ENCODE data around the gene PRICKLE1. TPM values are rescaled to one million over a fixed set of nuclear protein-coding genes. Genes with fewer than 3 reads are reported as not detected.

The PRICKLE1 gene
- total and polyA plus RNA-seq, 2 of the 4 experiments (the other 2 are of a cell fraction): 21.3 to 21.7 TPM

DNA sequence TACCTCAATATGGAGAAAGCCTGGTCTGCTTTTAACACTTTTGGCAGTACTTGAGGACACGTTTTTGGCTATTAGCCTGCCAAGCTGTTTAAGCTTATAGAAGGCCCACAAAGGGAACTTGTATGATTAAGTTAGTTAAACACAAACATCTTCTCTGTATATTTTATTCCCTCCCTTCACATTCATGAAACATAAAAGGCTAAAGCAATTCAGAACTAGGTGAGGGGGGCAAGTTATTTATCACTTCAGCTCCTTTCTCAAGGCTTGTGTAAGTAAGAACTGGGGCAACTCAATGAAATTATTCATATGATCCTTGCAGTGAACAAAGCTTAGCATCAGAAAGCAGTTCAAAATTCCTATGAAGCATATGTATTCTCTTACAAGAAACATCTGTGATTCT lies 7.5 kb downstream of the PRICKLE1 start:
- Histone ChIP-seq H4K8ac (ENCODE audit: low read depth in 2 of 2, low read length in 2 of 2) (no peak overlapping the region), H3K4me3 (ENCODE audit: insufficient read depth, low read depth, low read length) (no peak overlapping the region), H2AK9ac (replicated peaks; ENCODE audit: low read depth, low read length, poor library complexity) (no peak overlapping the region), H3K4me2 (ENCODE audit: low read depth, low read length) (no peak overlapping the region), H4K5ac (ENCODE audit: low read depth, low read length) (no peak overlapping the region), H3K18ac (ENCODE audit: low read depth, low read length) (no peak overlapping the region), H3K79me1 (ENCODE audit: low read depth in 1 of 2, low read length in 2 of 2) (peaks cover 15 to 16% of the 10 kb centered on the region in 2 experiments; a peak in 3 of 4 replicates), H2BK15ac (ENCODE audit: low read depth, low read length) (no peak overlapping the region), H3K27ac (ENCODE audit: insufficient read depth, low read length) (no peak overlapping the region), H4K20me1 (ENCODE audit: insufficient read depth, low read length) (no peaks in the 10 kb centered on the region), H2BK120ac (ENCODE audit: low read depth, low read length) (no peak overlapping the region), H3K56ac (ENCODE audit: extremely low read depth, insufficient read depth, low read length) (no peak overlapping the region), H3K4me1 (ENCODE audit: control insufficient read depth, insufficient read depth, low read length) (peaks cover 16% of the 10 kb centered on the region), H3K9me3 (ENCODE audit: control insufficient read depth, insufficient read depth, low read length) (no peaks in the 10 kb centered on the region), H2AK5ac (ENCODE audit: low read depth, low read length) (no peak overlapping the region), H3K9ac (ENCODE audit: low read depth, low read length) (no peak overlapping the region), H4K91ac (ENCODE audit: insufficient read depth, low read depth, low read length) (no peak overlapping the region), H3K36me3 (ENCODE audit: control insufficient read depth, insufficient read depth, low read length) (no peaks in the 10 kb centered on the region), H3K14ac (replicated peaks; ENCODE audit: low read depth, low read length) (no peak overlapping the region), H3K27me3 (ENCODE audit: control insufficient read depth, insufficient read depth, low read length) (no peaks in the 10 kb centered on the region), H3K4ac (ENCODE audit: low read depth, low read length) (no peak overlapping the region), H3K23ac (ENCODE audit: low read depth, low read length) (no peak overlapping the region), H2BK5ac (ENCODE audit: low read depth, low read length, poor library complexity, severe bottlenecking) (no peak overlapping the region), H3K9me1 (ENCODE audit: insufficient read depth, low read length) (no peaks in the 10 kb centered on the region), H2BK20ac (ENCODE audit: low read depth, low read length) (no peak overlapping the region), H2AFZ (replicated peaks; ENCODE audit: low read length, poor library complexity) (no peak overlapping the region)
- POLR2A ChIA-PET (ENCODE audit: unreplicated experiment): no interaction called here
- ATAC-seq (ENCODE audit: low read depth) (peak; percentile 43), DNase-seq (peak; percentile 40)
- TF ChIP-seq RCOR1 (IDR thresholded peaks at IDR 0.05; ENCODE audit: insufficient replicate concordance, low read length) (no peak), POLR2A (IDR thresholded peaks at IDR 0.05; ENCODE audit: low read depth, low read length) (no peak), CHD1 (IDR thresholded peaks at IDR 0.05; ENCODE audit: low read depth, low read length) (no peak), SMC3 (IDR thresholded peaks at IDR 0.05; ENCODE audit: low read depth, low read length) (no peak), NFE2L2 (IDR thresholded peaks at IDR 0.05; ENCODE audit: low read depth, low read length) (no peak), FOS (IDR thresholded peaks at IDR 0.05; ENCODE audit: low read depth, low read length) (no peak), MAZ (IDR thresholded peaks at IDR 0.05; ENCODE audit: borderline replicate concordance, low read depth, low read length) (no peak), RFX5 (IDR thresholded peaks at IDR 0.05; ENCODE audit: low read depth, low read length) (no peak), CEBPB (IDR thresholded peaks at IDR 0.05; ENCODE audit: low read depth, low read length) (no peak), MAFK (IDR thresholded peaks at IDR 0.05; ENCODE audit: low read depth, low read length) (no peak), RAD21 (IDR thresholded peaks at IDR 0.05; ENCODE audit: low read length) (no peak), MXI1 (IDR thresholded peaks at IDR 0.05; ENCODE audit: borderline replicate concordance, low read depth, low read length) (no peak), BHLHE40 (IDR thresholded peaks at IDR 0.05; ENCODE audit: low read depth, low read length) (no peak)
- TF ChIP-seq, protein P1, sequence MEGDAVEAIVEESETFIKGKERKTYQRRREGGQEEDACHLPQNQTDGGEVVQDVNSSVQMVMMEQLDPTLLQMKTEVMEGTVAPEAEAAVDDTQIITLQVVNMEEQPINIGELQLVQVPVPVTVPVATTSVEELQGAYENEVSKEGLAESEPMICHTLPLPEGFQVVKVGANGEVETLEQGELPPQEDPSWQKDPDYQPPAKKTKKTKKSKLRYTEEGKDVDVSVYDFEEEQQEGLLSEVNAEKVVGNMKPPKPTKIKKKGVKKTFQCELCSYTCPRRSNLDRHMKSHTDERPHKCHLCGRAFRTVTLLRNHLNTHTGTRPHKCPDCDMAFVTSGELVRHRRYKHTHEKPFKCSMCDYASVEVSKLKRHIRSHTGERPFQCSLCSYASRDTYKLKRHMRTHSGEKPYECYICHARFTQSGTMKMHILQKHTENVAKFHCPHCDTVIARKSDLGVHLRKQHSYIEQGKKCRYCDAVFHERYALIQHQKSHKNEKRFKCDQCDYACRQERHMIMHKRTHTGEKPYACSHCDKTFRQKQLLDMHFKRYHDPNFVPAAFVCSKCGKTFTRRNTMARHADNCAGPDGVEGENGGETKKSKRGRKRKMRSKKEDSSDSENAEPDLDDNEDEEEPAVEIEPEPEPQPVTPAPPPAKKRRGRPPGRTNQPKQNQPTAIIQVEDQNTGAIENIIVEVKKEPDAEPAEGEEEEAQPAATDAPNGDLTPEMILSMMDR (conservative IDR thresholded peaks at IDR 0.05; ENCODE audit: low read depth, low read length): no peak
- TF ChIP-seq, protein P2, sequence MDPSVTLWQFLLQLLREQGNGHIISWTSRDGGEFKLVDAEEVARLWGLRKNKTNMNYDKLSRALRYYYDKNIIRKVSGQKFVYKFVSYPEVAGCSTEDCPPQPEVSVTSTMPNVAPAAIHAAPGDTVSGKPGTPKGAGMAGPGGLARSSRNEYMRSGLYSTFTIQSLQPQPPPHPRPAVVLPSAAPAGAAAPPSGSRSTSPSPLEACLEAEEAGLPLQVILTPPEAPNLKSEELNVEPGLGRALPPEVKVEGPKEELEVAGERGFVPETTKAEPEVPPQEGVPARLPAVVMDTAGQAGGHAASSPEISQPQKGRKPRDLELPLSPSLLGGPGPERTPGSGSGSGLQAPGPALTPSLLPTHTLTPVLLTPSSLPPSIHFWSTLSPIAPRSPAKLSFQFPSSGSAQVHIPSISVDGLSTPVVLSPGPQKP (IDR thresholded peaks at IDR 0.05; ENCODE audit: borderline replicate concordance, low read depth, low read length): no peak
- TF ChIP-seq, protein P3, sequence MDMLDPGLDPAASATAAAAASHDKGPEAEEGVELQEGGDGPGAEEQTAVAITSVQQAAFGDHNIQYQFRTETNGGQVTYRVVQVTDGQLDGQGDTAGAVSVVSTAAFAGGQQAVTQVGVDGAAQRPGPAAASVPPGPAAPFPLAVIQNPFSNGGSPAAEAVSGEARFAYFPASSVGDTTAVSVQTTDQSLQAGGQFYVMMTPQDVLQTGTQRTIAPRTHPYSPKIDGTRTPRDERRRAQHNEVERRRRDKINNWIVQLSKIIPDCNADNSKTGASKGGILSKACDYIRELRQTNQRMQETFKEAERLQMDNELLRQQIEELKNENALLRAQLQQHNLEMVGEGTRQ (IDR thresholded peaks at IDR 0.05; ENCODE audit: low read depth, low read length): no peak
- intact Hi-C loops (cut with micrococcal nuclease): loop anchor here (10.0 kb wide), 2 partner anchors 223 to 453 kb away; no protein-coding TSS in a partner anchor
- dilution Hi-C loops (cut with HindIII; ENCODE audit: low sequenced_read_pairs, unreplicated experiment): no loop called here
- CTCF ChIA-PET: interaction anchor here (0.9 kb wide), 1 partner anchor 99 kb away, joined by 3 read pairs; no protein-coding TSS in a partner anchor
- BruUV-seq (replicated peaks): no TSS peak
- in situ Hi-C loops (cut with MboI; ENCODE audit: low sequenced_read_pairs): loop anchor here (10.0 kb wide), 2 partner anchors 703 to 753 kb away; no protein-coding TSS in a partner anchor
- no CpG with 5 or more reads among the region's 1 CpG for WGBS, 2 experiments (ENCODE audit: extremely low coverage in 2 of 2, insufficient read length in 1 of 2)
